ENCODE data around the gene FYB1.

DNA sequence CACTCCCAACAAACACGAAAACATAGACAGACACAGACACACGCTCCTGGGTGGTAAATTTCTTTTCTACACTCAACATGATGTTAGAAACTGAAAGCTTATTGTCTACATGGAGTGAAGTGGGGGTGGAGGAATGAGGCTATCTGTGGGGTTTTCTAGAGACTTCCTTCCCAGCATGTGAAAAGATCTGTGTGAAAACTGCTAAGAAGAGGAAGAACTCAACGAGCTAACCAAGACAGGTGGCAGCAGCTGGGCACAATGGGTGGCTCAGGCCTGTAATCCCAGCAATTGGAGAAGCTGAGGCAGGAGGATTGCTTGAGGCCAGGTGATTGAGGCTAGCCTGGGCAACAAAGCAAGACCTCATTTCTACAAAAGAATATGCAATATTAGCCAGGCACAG, 7.6 kb downstream of the FYB1 start:
- TF ChIP-seq, protein P1, sequence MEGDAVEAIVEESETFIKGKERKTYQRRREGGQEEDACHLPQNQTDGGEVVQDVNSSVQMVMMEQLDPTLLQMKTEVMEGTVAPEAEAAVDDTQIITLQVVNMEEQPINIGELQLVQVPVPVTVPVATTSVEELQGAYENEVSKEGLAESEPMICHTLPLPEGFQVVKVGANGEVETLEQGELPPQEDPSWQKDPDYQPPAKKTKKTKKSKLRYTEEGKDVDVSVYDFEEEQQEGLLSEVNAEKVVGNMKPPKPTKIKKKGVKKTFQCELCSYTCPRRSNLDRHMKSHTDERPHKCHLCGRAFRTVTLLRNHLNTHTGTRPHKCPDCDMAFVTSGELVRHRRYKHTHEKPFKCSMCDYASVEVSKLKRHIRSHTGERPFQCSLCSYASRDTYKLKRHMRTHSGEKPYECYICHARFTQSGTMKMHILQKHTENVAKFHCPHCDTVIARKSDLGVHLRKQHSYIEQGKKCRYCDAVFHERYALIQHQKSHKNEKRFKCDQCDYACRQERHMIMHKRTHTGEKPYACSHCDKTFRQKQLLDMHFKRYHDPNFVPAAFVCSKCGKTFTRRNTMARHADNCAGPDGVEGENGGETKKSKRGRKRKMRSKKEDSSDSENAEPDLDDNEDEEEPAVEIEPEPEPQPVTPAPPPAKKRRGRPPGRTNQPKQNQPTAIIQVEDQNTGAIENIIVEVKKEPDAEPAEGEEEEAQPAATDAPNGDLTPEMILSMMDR (IDR thresholded peaks at IDR 0.05): no peak
- TF ChIP-seq EP300 (IDR thresholded peaks at IDR 0.05) (no peak), POLR2AphosphoS5 (IDR thresholded peaks at IDR 0.05) (no peak), POLR2A (IDR thresholded peaks at IDR 0.05) (no peak)

All from stomach (tissue), 4 donors.